ENCODE data around the gene RFX2. TPM values are rescaled to one million over a fixed set of nuclear protein-coding genes. Genes with fewer than 3 reads are reported as not detected.

The RFX2 gene
- total and polyA plus RNA-seq, 9 of the 15 experiments (the other 6 are each of a cell fraction or from before 2014, with no cell fraction given) = 3.6 to 18.7 (median 8.7) TPM

DNA sequence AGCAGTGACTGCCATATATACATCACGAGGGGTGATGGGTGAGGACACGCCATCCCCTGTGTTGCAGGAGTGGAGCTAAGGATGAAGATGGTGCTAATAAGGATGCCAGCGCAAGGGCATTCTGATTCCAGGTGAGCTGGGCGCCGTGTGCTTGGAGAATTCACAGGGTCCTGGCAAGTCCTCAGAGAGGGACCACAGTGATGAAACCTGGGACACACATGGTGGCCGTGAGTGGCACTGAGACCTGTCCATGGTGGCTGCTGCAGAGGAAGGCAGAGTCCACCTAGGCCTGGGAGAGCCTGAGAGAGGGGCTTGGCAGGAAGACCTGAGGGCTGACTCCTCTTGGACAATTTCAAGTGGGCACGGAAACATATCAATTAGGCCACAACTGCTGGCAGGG, 65.2 kb downstream of the RFX2 start:
- ATAC-seq (no peak), FAIRE-seq (no peak), DNase-seq (ENCODE audit: extremely low read depth in 1 of 4, low spot score in 3 of 4) (no peak)
- H3K27ac ChIP-seq (ENCODE audit: extremely low read depth, low read depth, low read length) = no peak overlapping the region
- no peak for TF ChIP-seq FOXO4 (CRISPR knock-in tag; IDR thresholded peaks at IDR 0.05)
- TF ChIP-seq TCF3 (CRISPR knock-in tag; IDR thresholded peaks at IDR 0.05) = no peak
- no peak for TF ChIP-seq USF1 (CRISPR knock-in tag; IDR thresholded peaks at IDR 0.05)
- peak; percentile 8; the same call in 1 of the 2 replicates for TF ChIP-seq REST (IDR thresholded peaks at IDR 0.05; ENCODE audit: borderline replicate concordance)
- TF ChIP-seq REST (CRISPR knock-in tag; IDR thresholded peaks at IDR 0.05; ENCODE audit: low read depth) = no peak
- no peaks in the 10 kb centered on the region for H3K79me2 ChIP-seq (ENCODE audit: control insufficient read depth, insufficient read depth, low read length)
- ChIA-PET CTCF (ENCODE audit: low intra/inter-chr PET ratio) (no interaction called here), POLR2A (no interaction called here)
- H3K4me3 ChIP-seq = no peak overlapping the region
- BruUV-seq (replicated peaks) = no TSS peak
- H3K4me2 ChIP-seq (ENCODE audit: insufficient read depth, low read length) = no peak overlapping the region
- H2AFZ ChIP-seq (ENCODE audit: low read depth, low read length) = no peak overlapping the region
- H3K9me1 ChIP-seq (ENCODE audit: control insufficient read depth, insufficient read depth, low read length) = no peaks in the 10 kb centered on the region
- intact Hi-C loops (cut with micrococcal nuclease) = loop anchor here (10.0 kb wide), 1 partner anchor 820 kb away; no protein-coding TSS in a partner anchor
- in situ Hi-C loops (cut with MboI) = loop anchor here (5.0 kb wide), 1 partner anchor 257 kb away; no protein-coding TSS in a partner anchor
- H3K27me3 ChIP-seq (ENCODE audit: control insufficient read depth in 2 of 2, insufficient read depth in 2 of 2, low read length in 2 of 2) = no peaks in the 10 kb centered on the region
- no peaks in the 10 kb centered on the region for H4K20me1 ChIP-seq (replicated peaks; ENCODE audit: control insufficient read depth, insufficient read depth, low read length)
- H3K9me3 ChIP-seq (replicated peaks; ENCODE audit: control insufficient read depth, insufficient read depth, low read depth, low read length) = no peaks in the 10 kb centered on the region
- peaks cover 4 to 9% of the 10 kb centered on the region in 2 experiments; a peak in 3 of 5 replicates for H3K4me1 ChIP-seq (replicated peaks in 1 of 2; ENCODE audit: control insufficient read depth in 2 of 2, insufficient read depth in 2 of 2, low read length in 2 of 2)
- no peak overlapping the region for H3K9ac ChIP-seq (ENCODE audit: insufficient read depth in 1 of 2, low read depth in 2 of 2, low read length in 2 of 2)
- WGBS (ENCODE audit: insufficient coverage, low coverage, missing lambda C conversion rate) = 68% methylated on average over 7 of the region's 7 CpGs
- no peaks in the 10 kb centered on the region for H3K36me3 ChIP-seq (ENCODE audit: control insufficient read depth, insufficient read depth, low read length)
